HG02798 (cell line): ENCODE data around the gene PDHB.

Experiments used
- ATAC-seq: cut with Tn5 transposase; IDR thresholded peaks from one replicate; pipeline ENCODE4 v1.9.1; 2021; ENCODE audit warnings: mild to moderate bottlenecking; ENCODE audit not compliant: unreplicated experiment, poor library complexity

Gene PDHB

DNA sequence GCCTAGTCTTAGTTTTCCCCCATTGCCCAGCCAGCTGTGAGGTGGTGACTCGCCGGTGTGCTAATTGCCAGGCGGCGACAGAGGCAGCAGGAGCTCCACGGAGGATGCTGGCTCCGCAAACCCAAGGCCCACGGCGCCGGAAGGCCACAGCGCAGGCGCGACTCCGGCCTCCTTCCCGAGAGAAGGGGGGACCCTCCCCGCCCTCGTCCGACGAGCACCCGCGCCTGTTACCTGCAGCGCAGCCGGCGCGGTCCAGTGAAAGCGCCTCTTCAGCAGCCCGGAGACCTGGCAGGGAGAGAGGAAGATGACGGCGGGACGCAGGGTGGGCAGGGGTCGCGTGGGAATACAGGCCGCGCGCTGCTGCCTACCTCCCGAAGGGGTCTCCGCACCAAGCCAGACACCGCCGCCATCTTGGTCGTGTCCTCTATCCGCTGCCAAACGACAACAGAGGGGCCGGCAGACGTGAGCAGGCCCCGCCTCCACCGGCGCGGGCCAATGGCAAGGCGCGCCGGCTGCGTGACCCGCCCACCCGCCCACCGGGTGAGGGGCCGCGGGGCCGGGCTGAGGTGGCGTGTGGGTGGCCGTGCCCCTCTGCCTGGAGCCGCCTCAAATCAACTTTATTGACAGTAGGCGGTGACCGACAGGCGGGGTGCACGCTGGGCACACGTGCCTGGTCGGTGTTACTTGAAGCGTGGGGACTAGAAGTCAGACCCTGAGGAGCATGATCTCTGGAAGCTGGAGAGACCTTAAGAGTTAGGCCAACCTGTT is at the start of gene PDHB:
Gene PDHB (minus strand): TSS at position 433 of the 768 bp plus-strand sequence. CDS start 23 bp downstream, at position 410.
- ATAC-seq, result peak; percentile 95

DNA sequence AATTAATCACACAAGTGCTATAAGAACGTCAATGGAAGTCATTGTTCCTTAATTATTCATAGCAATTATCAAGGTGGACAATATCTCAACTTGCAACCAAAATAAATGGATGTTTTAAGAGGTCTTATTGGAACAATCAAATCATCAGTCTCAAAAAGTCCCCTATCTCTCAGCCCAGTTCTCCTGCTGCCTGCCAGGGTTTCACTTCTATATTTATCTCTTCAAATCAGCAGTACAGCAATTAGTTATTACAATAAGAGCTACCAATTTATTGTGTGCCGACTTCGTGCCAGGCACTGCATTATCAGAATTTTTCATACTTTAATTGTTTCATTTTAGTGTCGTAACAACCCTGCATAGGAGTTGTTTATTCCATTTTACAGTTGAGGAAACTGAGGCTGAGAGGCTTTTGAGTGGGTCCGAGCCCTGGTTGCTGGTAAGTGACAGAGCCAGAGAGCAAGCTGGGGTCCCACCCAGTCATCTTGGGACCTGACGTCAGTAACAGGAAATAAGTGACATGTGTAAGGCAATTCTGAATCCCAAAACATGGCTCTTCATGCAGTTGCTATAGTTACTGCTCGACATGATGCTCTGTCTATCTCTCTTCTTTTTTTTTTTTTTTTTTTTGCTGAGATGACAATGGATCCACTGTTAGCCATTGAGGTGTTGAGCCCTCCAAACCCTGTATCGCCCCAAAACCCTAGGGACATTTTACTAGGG is 49.4 kb upstream of the PDHB start:
- ATAC-seq, result no peak

DNA sequence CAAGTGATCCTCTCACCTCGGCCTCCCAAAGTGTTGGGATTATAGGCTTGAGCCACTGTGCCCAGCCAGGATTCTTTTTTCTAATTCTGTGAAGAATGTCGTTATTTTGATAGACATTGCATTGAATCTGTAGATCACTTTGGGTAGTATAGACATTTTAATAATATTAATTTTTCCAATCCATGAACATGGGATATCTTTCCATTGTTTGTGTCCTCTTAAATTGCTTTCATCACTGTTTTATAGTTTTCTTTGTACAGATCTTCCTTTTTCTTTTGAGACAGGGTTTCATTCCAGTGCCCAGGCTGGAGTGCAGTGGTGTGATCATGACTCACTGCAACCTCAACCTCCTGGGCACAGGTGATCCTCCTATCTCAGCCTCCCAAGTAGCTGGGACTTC is 46.7 kb upstream of the PDHB start:
- ATAC-seq, result no peak

DNA sequence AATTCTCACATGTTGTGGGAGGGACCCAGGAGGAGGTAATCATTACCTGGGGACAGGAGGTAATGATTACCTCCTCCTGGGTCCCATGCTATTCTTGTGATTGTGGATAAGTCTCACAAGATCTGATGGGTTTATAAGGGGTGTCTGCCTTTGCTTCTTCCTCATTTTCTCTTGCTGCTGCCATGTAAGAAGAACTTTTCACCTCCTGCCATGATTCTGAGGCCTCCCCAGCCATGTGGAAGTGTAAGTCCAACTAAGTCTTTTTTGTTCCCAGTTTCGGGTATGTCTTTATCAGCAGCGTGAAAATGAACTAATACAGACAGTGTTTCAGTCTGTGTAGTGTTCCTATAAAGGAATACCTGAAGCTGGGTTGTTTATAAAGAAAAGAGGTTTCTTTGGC is 45.1 kb upstream of the PDHB start:
- ATAC-seq, result no peak

DNA sequence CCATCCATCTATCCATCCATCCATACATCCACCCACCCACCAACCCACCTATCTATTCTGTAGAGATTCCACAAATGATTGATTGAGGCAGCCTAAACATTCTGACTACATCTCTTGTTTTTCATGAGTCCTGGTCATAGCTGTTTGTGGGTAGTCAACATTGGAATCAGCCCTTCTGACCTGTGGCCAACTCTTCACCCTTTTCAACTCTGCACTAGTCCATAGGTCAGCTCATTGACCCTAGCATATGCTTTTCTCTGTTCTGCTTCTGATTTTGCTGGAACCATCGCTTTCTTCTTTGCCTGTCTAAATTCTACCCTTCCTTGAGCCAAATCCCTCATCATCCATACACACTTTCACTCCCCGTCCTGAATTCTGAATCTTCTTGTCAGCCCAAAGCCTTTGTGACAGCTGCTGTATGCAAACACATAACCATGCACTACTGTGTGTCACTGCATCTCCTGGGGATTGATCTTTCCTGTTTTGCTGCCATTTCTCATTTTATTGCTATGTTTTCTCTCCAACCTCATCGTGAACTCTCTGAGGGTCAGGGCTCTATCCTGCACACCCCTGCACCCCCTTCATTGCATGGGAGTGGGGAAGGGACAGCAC is 41.4 kb upstream of the PDHB start:
- ATAC-seq, result no peak

DNA sequence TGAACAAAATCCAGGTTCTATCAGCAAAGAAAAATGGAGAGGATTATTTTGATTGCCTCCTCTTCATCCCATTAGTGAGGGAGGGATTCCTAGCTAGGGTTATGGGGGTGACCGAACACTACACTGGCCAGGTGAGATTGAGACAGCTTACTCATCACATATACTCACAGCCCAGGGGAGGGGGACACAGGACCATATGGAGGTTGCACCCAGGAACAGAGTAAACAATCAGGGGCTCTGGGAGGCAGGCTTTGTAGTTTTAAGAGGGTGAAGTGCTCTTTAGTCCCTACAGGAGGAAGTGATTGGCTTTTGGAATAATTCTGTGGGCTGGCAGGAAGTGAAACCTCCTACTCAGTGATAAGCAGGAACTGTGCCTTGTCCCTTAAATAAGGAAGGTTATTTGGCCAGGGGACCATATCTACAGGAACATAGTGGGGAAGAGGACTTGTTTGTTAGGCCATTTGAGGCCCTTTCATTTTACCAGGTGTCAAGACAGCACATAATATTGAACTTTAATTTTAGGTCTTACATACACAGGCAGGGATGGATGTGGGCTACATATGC is 40.8 kb upstream of the PDHB start:
- no peak for ATAC-seq

DNA sequence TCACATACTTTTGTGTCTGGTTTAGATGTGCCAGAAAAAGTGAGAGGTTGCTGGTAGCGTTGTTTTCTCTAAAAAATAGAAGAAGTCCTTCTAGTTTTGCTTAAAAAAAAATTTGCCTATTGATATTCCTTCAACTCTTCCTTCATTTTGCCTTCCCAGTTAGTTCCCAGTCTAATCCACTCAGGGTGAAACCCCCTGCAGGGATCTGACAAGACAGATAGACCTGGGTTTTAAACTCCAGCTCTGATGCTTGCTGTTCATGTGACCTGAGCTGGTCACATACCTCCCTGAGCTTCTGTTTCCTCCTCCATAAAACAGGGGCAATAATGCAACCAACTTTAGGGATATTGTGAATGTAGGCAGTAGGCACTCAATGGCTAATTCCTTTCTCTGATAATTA is 39.6 kb upstream of the PDHB start:
- no peak for ATAC-seq

DNA sequence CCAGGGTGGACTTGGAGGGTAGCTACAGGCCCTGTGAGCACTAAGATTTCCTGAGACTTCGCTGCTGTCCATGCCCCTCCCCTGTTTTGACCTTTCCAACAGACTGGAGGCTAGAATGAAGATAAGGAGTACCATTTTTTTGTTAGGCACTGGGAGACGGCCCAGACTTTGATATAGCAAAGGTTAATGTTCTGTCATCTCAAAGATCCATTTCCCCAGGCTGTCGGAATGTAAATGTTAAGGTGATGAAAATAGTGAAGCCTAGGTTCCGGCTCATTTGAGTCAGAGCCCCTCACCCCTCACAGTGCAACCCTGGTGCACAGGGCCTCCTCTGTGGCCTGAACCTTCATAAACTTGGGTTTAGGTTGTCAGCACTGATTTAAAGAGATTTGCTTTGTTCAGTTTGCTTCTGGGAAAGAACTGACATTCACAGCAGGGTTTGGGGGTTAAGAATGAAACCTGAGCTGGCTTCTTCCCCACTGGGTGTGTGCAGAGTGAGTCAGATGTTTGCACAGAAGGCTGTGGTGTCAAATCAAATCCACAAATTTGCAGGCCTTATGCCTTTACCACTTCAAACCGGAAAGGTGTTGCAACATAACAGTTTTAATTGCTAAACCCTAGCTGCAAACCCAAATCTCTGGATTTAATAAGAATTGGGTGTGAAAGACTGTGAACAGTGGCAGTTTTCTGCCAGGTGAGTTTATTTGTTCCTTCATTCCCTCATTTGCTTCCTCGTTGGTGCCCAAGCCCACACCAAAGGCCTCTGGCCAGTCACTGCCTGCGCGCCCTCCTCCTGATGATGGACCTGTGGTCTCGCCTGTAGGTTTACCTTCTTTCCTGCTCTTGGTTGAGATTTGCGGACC is 37.6 kb upstream of the PDHB start:
- ATAC-seq, result no peak

DNA sequence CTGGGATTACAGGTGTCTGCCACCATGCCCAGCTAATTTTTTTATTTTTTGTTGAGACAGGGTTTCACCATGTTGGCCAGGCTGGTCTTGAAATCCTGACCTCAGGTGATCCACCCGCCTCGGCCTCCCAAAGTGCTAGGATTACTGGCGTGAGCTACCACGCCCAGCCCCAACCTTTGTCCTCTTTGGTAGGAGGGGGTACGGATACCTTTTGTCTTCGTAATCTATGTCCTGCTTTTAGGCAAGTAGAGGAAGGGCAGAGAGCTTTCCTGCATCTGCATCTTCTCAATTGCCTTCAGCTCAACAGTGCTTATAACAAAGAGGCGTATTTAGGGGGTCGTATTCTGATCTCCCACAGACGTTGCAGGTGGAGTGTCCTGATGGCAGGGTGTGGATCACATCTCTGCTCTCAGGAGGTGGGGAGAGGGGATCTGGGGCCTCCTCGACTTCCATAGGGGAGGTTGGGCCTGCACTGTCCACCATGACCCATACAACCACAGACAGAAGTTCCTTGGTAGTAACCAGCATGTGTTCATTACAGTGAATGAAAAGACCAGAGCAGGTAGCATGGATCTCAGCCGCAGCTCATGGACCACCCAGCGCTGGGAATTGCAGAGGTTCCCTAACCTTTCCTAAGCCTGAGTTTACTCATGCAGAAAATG is 36.9 kb upstream of the PDHB start:
- no peak for ATAC-seq

DNA sequence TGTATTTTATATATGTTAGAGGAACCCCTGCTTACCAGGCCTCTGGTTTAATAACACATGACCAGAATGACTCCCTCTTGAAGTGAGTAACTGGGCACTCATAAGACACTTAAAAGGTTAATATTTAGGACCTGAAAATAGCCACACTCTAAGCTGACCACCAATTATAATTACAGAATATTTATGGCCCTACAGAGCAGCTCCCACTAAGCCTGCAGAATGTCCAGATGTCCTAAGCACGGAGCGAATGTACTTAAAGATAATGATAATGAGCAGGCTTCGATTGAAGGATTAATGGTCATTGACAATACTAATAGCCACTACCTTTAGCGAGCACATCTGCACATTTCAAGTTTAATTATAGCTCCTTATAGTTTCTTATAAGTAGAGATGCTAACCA is 35.5 kb upstream of the PDHB start:
- ATAC-seq, result no peak

DNA sequence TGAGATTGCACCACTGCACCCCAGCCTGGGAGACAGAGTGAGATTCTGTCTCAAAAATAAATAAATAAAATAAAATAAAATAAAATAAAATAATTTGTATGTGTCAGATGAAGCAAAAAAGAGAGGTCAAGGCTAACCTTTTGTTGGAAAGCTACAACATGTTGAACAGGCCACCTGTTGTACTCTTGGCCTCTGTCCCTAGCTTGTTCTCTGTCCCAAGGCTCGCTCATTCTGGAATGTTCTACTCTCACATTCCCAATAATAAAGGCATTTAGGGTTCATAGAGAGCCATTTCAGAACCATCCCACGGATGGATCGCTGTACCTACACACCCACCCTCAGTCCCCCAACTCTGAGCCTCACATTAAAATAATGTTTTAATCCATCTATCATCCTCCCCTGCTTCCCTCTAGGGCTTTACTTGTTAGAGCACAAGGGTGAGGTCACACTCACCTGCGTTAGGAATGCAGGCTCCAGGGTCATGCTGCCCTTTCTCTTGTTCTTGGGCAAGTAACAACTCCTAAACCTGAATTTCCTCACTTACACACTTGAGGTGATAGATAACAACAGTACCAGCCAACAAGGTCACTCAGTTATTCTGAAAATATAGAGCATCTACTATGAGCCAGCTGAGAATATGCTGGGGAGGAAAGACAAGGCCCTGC is 33.4 kb upstream of the PDHB start:
- no peak for ATAC-seq

DNA sequence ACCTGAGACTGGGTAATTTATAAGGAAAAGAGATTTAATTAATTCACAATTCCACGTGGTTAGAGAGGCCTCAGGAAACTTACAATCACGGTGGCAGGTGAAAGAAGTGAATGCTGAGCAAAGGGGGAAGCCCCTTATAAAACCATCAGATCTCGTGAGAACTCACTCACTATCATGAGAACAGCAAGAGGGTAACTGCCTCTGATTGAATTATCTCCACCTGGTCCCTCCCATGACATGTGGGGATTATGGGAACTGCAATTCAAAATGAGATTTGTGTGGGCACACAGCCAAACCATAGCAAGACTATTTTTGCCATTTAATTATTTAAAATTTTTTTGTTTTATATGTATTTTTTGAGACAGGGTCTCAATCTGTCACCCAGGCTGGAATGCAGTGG is 31.2 kb upstream of the PDHB start:
- ATAC-seq, result no peak

DNA sequence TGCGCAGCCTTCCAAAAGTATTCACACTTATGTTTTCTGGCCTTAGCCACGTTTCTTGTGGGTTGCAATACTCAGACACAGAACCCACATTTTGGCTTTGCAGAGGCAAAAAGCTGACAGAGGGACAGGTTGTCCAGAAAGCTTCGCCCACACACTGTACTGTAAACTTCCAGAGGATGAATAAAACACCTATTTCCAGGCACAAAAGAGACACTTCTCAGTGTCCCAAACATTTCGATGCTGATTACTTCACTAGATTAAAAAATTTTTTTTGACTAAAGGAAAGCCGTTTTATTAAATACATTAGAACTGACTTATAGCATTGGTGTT is 30.3 kb upstream of the PDHB start:
- ATAC-seq, result no peak

DNA sequence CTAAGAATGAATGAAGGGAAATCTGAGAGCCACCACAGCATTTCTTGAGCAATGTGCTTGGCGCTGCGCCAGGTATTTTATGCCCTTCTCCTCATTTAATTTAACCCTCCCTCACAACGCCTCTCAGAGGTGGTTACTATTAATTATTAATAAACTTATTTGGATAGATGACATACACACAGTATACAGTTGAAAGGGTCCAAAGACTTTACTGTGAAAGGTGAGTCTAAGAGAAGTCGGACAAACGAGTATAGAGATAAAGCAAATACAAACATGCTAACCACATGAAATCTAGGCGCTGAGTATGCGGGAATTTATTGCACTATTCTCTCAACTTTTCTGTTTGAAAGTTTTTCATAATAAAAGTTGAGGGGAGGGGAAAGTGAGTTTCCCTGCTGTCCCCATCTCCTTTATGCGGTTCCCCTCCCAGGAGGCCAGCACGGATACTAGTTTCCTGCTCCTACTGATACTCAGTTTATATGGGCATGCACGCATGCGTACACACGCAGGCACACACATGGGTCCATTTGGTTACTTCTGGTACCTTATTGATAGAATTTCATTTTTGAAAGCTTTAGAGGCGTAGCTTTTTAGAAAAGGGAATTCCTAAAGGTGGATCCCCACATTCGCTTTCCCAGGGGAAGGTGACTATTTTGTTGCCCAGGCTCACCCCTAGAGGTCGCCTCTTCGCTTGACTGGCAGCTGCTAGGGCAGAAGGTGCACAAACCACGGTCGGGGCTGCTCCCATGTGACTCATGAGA is 29.7 kb upstream of the PDHB start:
- ATAC-seq, result peak; percentile 93

DNA sequence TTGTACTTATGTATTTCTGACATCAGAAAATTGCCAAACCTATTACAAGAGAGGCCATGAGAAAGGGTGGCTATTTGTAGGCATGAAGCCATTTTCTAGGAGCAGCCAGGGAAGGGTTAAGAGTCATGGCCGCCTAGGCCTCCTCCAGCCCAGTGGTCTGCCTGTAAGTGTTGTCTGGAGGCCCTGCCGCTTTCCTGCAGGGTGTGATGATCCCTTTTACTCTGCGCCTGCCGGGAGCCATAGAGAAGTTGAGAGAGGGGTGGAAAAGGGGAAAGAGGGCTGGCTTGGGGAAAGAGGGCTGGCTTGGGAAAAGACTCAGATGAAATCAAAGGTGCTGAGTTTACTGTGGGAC is 29.2 kb upstream of the PDHB start:
- no peak for ATAC-seq

DNA sequence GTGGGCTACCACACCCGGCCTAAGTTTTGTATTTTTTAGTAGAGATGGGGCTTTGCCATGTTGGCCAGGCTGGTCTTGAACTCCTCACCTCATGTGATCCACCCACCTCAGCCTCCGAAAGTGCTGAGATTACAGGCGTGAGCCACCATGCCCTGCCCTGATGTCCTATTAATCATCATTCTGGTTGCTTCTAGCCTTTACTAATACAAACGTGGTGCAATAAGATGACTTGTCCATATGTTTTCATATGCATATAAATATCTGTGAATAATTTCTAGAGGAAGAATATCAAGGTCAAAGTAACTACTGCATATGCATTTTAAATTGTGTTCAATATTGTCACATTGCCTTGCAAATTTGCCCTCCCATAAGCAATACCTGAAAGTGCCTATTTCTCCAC is 25.5 kb upstream of the PDHB start:
- no peak for ATAC-seq

DNA sequence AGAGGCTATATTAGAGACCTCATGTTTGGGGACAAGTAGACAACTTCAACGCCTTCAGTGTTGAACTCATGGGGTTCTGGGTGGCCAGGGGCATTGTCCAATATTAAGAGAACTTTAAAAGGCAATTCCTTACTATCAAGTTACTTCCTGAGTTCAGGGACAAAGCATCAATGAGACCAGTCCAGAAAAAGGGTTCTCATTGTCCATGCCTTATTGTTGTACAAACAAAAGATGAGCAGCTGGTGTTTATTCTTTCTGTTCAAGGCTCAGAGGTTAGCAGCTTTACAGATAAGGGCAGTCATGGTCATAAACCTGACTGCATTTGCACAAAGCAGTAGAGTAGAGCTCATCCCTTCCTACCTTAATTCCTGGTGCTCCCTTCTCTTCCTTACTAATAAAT is 18.5 kb upstream of the PDHB start:
- no peak for ATAC-seq

DNA sequence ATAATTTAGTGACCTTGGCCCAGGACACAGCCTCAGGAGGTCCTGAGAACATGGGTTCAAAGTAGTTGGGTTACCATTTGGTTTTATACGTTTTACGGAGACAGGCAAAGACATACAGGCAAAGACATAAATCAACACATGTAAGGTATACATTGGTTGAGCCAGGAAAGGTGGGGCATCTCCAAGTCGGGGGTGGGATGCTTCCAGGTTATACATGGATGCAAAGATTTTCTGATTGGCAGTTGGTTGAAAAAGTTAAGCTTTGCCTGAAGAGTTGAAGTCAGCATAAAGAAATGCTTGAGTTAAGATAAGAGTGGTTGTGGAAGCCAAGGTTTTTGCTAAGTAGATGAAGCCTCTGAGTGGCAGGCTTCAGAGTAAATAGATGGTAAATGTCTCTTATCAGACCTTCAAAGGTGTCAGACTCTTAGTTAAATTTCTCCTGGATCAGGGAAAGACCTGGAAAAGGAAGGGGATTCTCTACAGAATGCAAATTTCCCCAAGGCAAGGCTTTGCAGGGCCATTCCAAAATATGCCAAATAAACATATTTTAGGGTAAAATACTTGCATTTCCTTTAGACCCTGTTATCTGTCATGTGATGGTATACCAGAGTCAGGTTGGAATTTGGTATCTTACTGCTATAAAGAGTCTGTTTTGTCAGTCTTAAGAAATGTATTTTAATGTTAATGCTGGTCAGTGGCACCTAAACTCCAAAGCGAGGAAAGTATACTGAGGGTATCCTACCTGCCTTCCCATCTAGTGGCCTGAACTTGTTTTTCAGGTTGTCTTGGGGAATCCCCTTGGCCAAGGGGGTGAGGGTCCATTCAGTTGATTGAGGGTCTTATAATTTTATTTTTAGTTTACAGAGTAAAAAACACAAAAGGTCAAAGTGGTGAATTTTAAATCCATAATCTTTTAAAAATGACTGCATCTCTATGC is 8.2 kb upstream of the PDHB start:
- no peak for ATAC-seq
